GM19455 (cell line): Measurements from ENCODE around the gene AUTS2.
"Not testable (repeated sequence)": the region's sequence is repeated elsewhere in the genome, so short reads cannot be mapped to it uniquely, and the experiment has no call there.

Source experiments
- ATAC-seq: cut with Tn5 transposase; IDR thresholded peaks from one replicate; pipeline ENCODE4 v1.9.1; 2021; ENCODE audit not compliant: unreplicated experiment

Gene AUTS2

GRCh38 chr7:70797109-70797514 lies 1198.8 kb downstream of the AUTS2 start:
- no peak for ATAC-seq

DNA sequence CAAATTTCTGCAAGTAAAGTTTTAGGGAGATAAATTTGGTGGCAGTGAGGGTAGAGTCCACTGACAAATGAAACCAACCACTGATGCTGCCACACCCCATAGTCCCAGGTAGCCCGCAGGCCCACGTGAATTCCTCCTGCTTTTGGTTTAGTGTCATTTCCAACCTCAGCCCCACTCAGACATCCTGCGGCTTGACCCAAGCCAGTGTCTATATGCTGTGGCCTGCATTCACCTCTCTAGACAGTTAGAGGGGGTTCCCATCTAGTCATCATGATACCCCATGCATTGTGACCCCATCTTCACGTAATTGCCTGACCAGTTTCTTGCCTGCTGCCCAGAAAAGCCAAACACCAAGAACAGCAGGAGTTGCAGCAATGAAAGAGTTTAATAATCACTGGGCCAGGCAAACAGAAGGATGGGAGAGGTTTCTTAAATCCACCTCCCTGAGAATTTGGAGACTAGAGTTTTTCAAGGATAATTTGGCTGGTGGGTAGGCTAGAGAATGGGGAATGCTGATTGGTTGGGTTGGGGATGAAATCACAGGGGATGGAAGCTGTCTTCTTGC lies 1201.6 kb downstream of the AUTS2 start:
- ATAC-seq, result no peak

GRCh38 chr7:70805360-70805759 lies 1207.1 kb downstream of the AUTS2 start:
- ATAC-seq, result peak; percentile 65

- ATAC-seq, result no peak
Measured at GRCh38 chr7:70807650-70808049, 1209.4 kb downstream of the AUTS2 start.

- ATAC-seq, result peak; percentile 45
Measured at GRCh38 chr7:70808876-70809275, 1210.6 kb downstream of the AUTS2 start.

- ATAC-seq, result no peak
Measured at GRCh38 chr7:70810558-70811139, 1212.4 kb downstream of the AUTS2 start.

DNA sequence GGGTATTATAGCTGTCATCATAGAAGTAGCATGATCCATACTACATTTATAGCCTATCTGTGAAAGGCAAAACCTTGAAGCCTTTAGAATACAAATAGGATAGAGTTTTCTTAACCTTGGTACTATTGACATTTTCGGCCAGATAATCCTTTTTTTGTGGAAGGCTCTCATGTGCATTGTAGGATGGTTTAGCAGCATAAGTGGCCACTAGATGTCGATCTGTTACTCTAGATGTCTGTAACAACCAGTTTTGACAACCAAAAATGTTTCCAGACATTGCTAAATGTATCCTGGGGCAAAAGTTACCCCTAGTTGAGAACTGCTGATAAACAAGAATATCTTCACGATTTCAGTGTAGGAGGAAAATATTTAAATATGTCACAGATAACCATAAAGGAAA lies 1214.2 kb downstream of the AUTS2 start:
- ATAC-seq, result no peak

GRCh38 chr7:70822490-70822889 lies 1224.2 kb downstream of the AUTS2 start:
- not testable (repeated sequence) for ATAC-seq

- peak; percentile 82 for ATAC-seq
Measured at GRCh38 chr7:70829221-70830059, 1231.2 kb downstream of the AUTS2 start.

DNA sequence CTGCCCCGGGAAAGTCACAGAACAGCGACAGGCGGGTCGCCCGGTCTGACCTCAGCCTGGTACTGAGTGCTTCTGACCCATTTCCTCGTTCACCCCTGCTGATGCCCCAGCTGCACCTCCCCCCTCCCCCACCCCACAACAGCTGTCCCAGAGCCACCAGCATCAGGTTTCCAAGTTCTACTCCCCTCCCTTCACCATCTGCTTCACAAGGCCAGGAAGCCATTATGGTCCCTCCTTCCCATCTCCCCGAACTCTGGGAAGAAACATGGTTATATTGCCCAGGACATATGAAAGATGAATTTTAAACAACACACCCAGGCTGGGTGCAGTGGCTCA lies 1231.8 kb downstream of the AUTS2 start:
- ATAC-seq, result no peak

DNA sequence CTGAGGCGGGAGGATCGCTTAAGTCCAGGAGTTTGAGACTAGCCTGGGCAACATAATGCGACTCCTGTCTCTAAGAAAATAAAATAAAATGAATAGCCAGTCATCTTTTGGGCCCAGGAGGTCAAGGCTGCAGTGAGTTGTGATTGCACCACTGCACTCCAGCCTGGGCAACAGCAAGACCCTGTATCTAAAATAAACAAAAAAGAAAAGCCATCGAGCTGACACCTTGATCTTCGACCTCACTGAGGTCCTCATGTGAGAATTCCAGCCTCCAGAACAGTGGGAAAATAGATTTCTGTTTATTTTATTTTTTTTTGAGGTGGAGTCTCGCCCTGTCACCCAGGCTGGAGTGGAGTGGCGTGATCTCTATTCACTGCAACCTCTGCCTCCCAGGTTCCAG lies 1232.2 kb downstream of the AUTS2 start:
- ATAC-seq, result no peak

- no peak for ATAC-seq
Measured at GRCh38 chr7:70833726-70834125, 1235.5 kb downstream of the AUTS2 start.

DNA sequence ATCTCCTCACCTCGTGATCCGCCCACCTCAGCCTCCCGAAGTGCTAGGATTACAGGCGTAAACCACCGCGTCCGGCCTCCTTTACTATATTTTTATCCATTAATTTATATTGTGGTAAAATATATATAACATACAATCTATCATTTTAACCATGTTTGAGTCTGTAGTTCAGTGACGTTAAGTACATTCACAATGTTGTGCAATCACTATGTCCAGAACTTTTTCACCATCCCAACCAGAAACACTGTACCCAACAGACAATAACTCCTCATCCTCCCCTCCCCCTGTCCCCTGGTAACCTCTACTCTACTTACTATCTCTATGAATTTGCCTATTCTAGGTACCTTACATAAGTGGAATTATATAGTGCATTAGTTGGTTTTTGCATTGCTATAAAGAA lies 1236.1 kb downstream of the AUTS2 start:
- ATAC-seq, result no peak

- ATAC-seq, result no peak
Measured at GRCh38 chr7:70835658-70836057, 1237.4 kb downstream of the AUTS2 start.

DNA sequence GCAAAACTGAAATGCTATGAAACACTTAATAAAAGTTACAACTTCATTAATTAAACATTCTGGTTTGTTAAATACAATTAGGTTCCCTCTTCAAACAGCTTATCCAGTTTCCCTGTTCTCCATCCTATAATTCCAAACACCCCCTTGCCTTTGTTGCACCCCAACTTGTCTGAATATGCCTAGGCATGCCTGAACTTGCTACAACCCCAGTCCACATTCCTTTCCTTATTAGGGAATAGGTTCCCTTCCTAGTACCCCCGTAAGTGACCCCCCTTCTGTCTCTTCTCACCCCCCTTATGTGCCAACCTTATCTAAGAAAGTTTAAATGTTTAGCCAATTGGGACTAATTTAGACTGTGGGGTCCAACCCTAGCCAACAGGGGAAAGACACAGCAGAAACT lies 1238.0 kb downstream of the AUTS2 start:
- ATAC-seq, result no peak

- no peak for ATAC-seq
Measured at GRCh38 chr7:70836946-70837345, 1238.7 kb downstream of the AUTS2 start.

DNA sequence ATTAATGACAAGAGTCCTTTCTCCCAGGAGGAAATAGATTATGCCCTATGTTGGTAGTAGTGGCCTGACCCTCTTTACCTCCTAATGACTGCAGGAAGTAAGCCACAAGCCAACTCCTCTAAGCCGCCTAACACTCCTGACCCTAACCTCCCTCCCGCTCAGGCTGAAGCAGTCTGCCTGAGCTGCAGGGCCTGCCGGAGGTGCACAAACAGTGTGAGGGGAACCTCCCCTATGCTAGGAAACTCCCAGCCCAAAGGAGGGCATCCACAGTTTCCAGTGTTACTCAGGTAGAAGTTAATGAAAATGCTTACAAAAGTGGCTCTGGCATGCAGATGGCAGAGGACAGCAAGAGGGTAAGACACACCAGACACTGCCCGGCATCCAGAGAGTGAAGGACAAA lies 1239.3 kb downstream of the AUTS2 start:
- ATAC-seq, result no peak

DNA sequence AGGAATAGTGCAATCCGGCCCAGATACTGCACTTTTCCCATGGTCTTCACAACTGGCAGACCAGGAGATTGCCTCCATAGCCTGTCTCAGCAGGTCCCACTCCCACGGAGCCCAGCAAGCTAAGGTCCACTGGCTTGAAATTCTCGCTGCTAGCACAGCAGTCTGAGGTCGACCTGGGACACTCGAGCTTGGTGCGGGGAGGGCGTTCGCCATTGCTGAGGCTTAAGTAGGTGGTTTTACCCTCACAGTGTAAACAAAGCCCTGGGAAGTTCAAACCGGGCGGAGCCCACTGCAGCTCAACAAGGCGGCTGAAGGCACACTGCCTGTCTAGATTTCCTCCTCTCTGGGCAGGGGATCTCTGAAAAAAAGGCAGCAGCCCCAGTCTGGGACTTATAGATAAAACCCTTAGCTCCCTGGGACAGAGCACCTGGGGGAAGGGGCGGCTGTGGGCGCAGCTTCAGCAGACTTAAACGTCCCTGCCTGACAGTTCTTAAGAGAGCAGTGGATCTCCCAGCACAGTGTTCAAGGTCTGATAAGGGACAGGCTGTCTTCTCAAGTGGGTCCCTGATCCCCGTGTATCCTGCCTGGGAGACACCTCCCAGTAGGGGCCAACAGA lies 1240.1 kb downstream of the AUTS2 start:
- ATAC-seq, result no peak
